ENCODE results near the gene OR1E1. TPM values are rescaled to one million over a fixed set of nuclear protein-coding genes. Genes with fewer than 3 reads are reported as not detected.
"Not testable (repeated sequence)": the region's sequence is repeated elsewhere in the genome, so short reads cannot be mapped to it uniquely, and the experiment has no call there.

The OR1E1 gene
- total RNA-seq, 4 donors from 2014 or later, result not detected

DNA sequence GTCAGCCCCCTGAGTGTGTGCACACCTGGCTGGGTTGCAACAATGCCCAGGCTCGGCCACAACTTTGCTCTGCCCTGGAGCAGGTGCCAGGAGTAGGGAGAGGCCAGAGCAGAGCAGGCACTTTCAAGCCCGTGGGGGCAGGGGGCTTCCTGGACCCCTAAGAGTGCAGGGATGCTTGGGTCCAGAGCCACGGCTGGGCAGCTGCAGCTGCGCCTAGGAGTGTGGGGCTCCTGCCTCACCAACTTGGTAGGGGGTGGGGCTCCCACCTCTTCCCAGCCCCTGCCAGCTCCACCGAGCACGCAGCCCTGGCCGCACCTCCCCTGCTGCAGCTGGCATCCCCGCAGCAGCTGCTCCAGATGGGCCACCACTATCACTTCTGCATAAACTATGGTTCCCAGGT lies 19.9 kb downstream of the OR1E1 start:
- Histone ChIP-seq H3K27ac (no peak overlapping the region), H3K4me1 (no peaks in the 10 kb centered on the region), H3K27me3 (no peaks in the 10 kb centered on the region), H3K9me3 (no peaks in the 10 kb centered on the region), H3K4me3 (no peak overlapping the region), H3K36me3 (no peaks in the 10 kb centered on the region)
- DNase-seq, result no peak
- intact Hi-C loops (cut with DNase I; ENCODE audit: low total_unique reads) (no loop called here), in situ Hi-C loops (cut with MboI; ENCODE audit: low sequenced_read_pairs in 4 of 4) (no loop called here)
- no peak for ATAC-seq
- TF ChIP-seq POLR2A (IDR thresholded peaks at IDR 0.05) (no peak), CTCF (IDR thresholded peaks at IDR 0.05 in 4 of 5, conservative IDR thresholded peaks at IDR 0.05 in 1 of 5) (no peak)

DNA sequence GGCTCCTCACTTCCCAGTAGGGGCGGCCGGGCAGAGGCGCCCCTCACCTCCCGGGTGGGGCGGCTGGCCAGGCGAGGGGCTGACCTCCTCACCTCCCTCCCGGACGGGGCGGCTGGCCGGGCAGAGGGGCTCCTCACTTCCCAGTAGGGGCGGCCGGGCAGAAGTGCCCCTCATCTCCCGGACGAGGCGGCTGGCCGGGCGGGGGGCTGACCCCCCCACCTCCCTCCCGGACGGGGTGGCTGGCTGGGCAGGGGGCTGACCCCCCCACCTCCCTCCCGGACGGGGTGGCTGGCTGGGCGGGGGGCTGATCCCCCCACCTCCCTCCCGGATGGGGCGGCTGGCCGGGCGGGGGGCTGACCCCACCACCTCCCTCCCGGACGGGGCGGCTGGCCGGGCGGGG lies 27.0 kb downstream of the OR1E1 start:
- H3K36me3 ChIP-seq; H3K27me3 ChIP-seq; H3K27ac ChIP-seq; DNase-seq; intact Hi-C loops (cut with DNase I; ENCODE audit: low total_unique reads); H3K4me3 ChIP-seq; H3K9me3 ChIP-seq; ATAC-seq; H3K4me1 ChIP-seq: not testable (repeated sequence)
- in situ Hi-C loops (cut with MboI; ENCODE audit: low sequenced_read_pairs in 4 of 4), result loop anchor here in 1 of 4 donors (25.0 kb wide), 1 partner anchor 91 kb away; the partner anchor contains the start of gene SPATA22

Other genes with a start within 250 kb of the OR1E1 start
- gene OR1A2, start 200.9 kb downstream of the OR1E1 start, total RNA-seq, result not detected
- gene OR1A1, start 190.7 kb downstream of the OR1E1 start, total RNA-seq, result not detected
- gene OR3A1, start 100.0 kb downstream of the OR1E1 start, total RNA-seq, result not detected
- under 1 TPM in 2 of 4 donors, not detected in 2; 0.46 to 0.65 TPM for gene OR3A2, start 12.1 kb downstream of the OR1E1 start, total RNA-seq
- gene OR3A3, start 13.0 kb upstream of the OR1E1 start, total RNA-seq, result not detected
- gene OR1E2, start 35.4 kb upstream of the OR1E1 start, total RNA-seq, result under 1 TPM in 1 of 4 donors, not detected in 3; 0.49 TPM
- under 1 TPM in 2 of 4 donors, not detected in 2; 0.22 to 0.23 TPM for gene SPATA22, start 73.4 kb upstream of the OR1E1 start, total RNA-seq
- gene ASPA, start 77.6 kb upstream of the OR1E1 start, total RNA-seq, result 1 to 10 TPM in 3 of 4 donors, under 1 TPM in 1; 0.89 to 4.8 (median 1.4) TPM
- 1 to 10 TPM; 1.3 to 3.8 (median 1.6) TPM for gene TRPV3, start 159.4 kb upstream of the OR1E1 start, total RNA-seq
- 1 to 10 TPM; 1.7 to 6.5 (median 3.5) TPM for gene TRPV1, start 211.0 kb upstream of the OR1E1 start, total RNA-seq
- 1 to 10 TPM; 4.1 to 4.7 (median 4.4) TPM for gene SHPK, start 237.8 kb upstream of the OR1E1 start, total RNA-seq
- gene CTNS, start 238.3 kb upstream of the OR1E1 start, total RNA-seq, result 100 to 1,000 TPM in 1 of 4 donors, 10 to 100 TPM in 3; 15.0 to 141 (median 60.2) TPM